GM21576 (cell line): ENCODE measurements around the gene CTR9.
A peak's percentile ranks its signal among the peaks of the same experiment; 100 is the strongest.

Experiments
- ATAC-seq: cut with Tn5 transposase; IDR thresholded peaks from one replicate; pipeline ENCODE4 v1.9.1; 2021; ENCODE audit warnings: mild to moderate bottlenecking, moderate library complexity; ENCODE audit not compliant: unreplicated experiment

CTR9 gene

GRCh38 chr11:10742460-10743208 lies 8.4 kb upstream of the CTR9 start:
- no peak for ATAC-seq

- no peak for ATAC-seq
These were observed 7.6 kb upstream of the CTR9 start for GRCh38 chr11:10743354-10744000.

GRCh38 chr11:10744206-10744605 lies 6.8 kb upstream of the CTR9 start:
- ATAC-seq = no peak

- no peak for ATAC-seq
These were observed 4.2 kb upstream of the CTR9 start for GRCh38 chr11:10746871-10747270.

GRCh38 chr11:10747733-10748132 lies 3.3 kb upstream of the CTR9 start:
- no peak for ATAC-seq

GRCh38 chr11:10749476-10749875 lies 1.6 kb upstream of the CTR9 start:
- no peak for ATAC-seq

GRCh38 chr11:10751581-10751940 lies 515 bp downstream of the CTR9 start:
- no peak for ATAC-seq

- no peak for ATAC-seq
These were observed 1.0 kb downstream of the CTR9 start for GRCh38 chr11:10752061-10752460.

- ATAC-seq = no peak
These were observed 1.4 kb downstream of the CTR9 start for GRCh38 chr11:10752486-10752885.

- no peak for ATAC-seq
These were observed 7.9 kb downstream of the CTR9 start for GRCh38 chr11:10758957-10759356.

GRCh38 chr11:10761085-10761698 lies 10.1 kb downstream of the CTR9 start:
- ATAC-seq = no peak

- ATAC-seq = peak; percentile 88
These were observed 11.1 kb downstream of the CTR9 start for GRCh38 chr11:10762185-10762584.

- no peak for ATAC-seq
These were observed 11.9 kb downstream of the CTR9 start for GRCh38 chr11:10762913-10763421.

GRCh38 chr11:10763766-10764165 lies 12.7 kb downstream of the CTR9 start:
- ATAC-seq = no peak

GRCh38 chr11:10764412-10764811 lies 13.4 kb downstream of the CTR9 start:
- no peak for ATAC-seq

- no peak for ATAC-seq
These were observed 19.7 kb downstream of the CTR9 start for GRCh38 chr11:10770626-10771254.

- no peak for ATAC-seq
These were observed 20.4 kb downstream of the CTR9 start for GRCh38 chr11:10771457-10771856.

GRCh38 chr11:10774811-10775210 lies 23.8 kb downstream of the CTR9 start:
- no peak for ATAC-seq

- ATAC-seq = no peak
These were observed 26.3 kb downstream of the CTR9 start for GRCh38 chr11:10777393-10777793.

GRCh38 chr11:10777806-10778205 lies 26.8 kb downstream of the CTR9 start:
- ATAC-seq = no peak

GRCh38 chr11:10778217-10778970 lies 27.3 kb downstream of the CTR9 start:
- no peak for ATAC-seq
